K562 (cell line): ENCODE data around the gene DDR2. TPM values are rescaled to one million over a fixed set of nuclear protein-coding genes. Genes with fewer than 3 reads are reported as not detected.
"Not testable (repeated sequence)": the region's sequence is repeated elsewhere in the genome, so short reads cannot be mapped to it uniquely, and the experiment has no call there.

Source experiments
- ATAC-seq: fragments of 200-7000 bp; cut with Tn5 transposase; 3 replicates; pipeline ENCODE4 v1.9.1; 2020; ENCODE audit warnings: moderate library complexity
- BruUV-seq: library from RNA; stranded (reverse); fragments of 400-500 nt; replicated peaks from 2 replicates; lab custom pipeline; 2021; lab: Mats Ljungman, UMichigan
- CTCF ChIA-PET: fragments of 300-600 bp; formaldehyde crosslinking; extraction: SDS; loops from one replicate; lab custom pipeline; 2021; ENCODE audit warnings: low intra/inter-chr PET ratio; lab: Yijun Ruan, JAX
- POLR2A ChIA-PET: fragments of 300-600, 350-650 bp; sonication (Branson Sonifier 250); formaldehyde crosslinking; extraction: SDS; loops from one replicate; lab custom pipeline; 2021; ENCODE audit warnings: antibody characterized with exemption, inconsistent platforms; lab: Yijun Ruan, JAX
- DNase-seq, 4 experiments: peaks; one replicate each; pipeline versions ENCODE4 v3.0.0 to v3.0.0-alpha.2; 2011 to 2018; ENCODE audit warnings: low spot score in 3 of 4, mixed read lengths in 3 of 4; ENCODE audit errors: extremely low read depth in 1 of 4
- FAIRE-seq: peaks from 2 replicates; lab custom pipeline; 2011; peaks lifted over from hg19 to GRCh38; lab: Jason Lieb, UNC
- H2AFZ ChIP-seq: 2 replicates; pipeline ENCODE4 v1.6.0; 2011; ENCODE audit warnings: low read depth, low read length, control low read depth, inconsistent platforms
- H3K27ac ChIP-seq: fragments of 200-600 bp; 3 replicates; pipeline ENCODE4 v1.8.0; 2011; ENCODE audit warnings: low read depth, mild to moderate bottlenecking, control low read depth, inconsistent platforms, low read length, moderate library complexity, mixed read lengths; ENCODE audit errors: extremely low read depth
- H3K27me3 ChIP-seq, 2 experiments: fragments of 300-600 bp in 1 of 2; 2 replicates in 1 of 2; 3 replicates in 1 of 2; pipeline versions ENCODE4 v1.6.0 to v1.8.0; 2011; ENCODE audit warnings: inconsistent platforms in 2 of 2, low read length in 2 of 2, mild to moderate bottlenecking in 1 of 2, mixed read lengths in 1 of 2, moderate library complexity in 1 of 2; ENCODE audit not compliant: control insufficient read depth in 2 of 2, insufficient read depth in 2 of 2
- H3K36me3 ChIP-seq: fragments of 300-600 bp; 3 replicates; pipeline ENCODE4 v1.8.0; 2011; ENCODE audit warnings: mild to moderate bottlenecking, low read length, inconsistent platforms; ENCODE audit not compliant: control insufficient read depth, insufficient read depth
- H3K4me1 ChIP-seq, 2 experiments: fragments of 200-600 bp in 1 of 2; replicated peaks in 1 of 2; 2 replicates in 1 of 2; 3 replicates in 1 of 2; pipeline versions ENCODE4 v1.5.1 to v1.8.0; 2011; ENCODE audit warnings: inconsistent platforms in 2 of 2, low read length in 2 of 2, mild to moderate bottlenecking in 1 of 2, mixed read lengths in 1 of 2, moderate library complexity in 1 of 2; ENCODE audit not compliant: control insufficient read depth in 2 of 2, insufficient read depth in 2 of 2
- H3K4me2 ChIP-seq: 2 replicates; pipeline ENCODE4 v1.6.1; 2011; ENCODE audit warnings: low read length, control low read depth, inconsistent platforms, mixed read lengths; ENCODE audit not compliant: insufficient read depth
- H3K4me3 ChIP-seq: fragments of 200-600 bp; sonication (generic), shearing (Covaris generic); 2 replicates; pipeline ENCODE4 v1.5.1; 2016; ENCODE audit warnings: control low read depth, inconsistent platforms
- H3K79me2 ChIP-seq: fragments of 200-600 bp; 3 replicates; pipeline ENCODE4 v1.8.0; 2011; ENCODE audit warnings: low read length, inconsistent platforms; ENCODE audit not compliant: control insufficient read depth, insufficient read depth
- H3K9ac ChIP-seq, 2 experiments: 2 replicates each; pipeline versions ENCODE4 v1.6.0 to v1.6.1; 2011; ENCODE audit warnings: low read depth in 2 of 2, low read length in 2 of 2, control low read depth in 1 of 2, inconsistent platforms in 1 of 2, mild to moderate bottlenecking in 1 of 2, mixed read lengths in 1 of 2; ENCODE audit not compliant: insufficient read depth in 1 of 2
- H3K9me1 ChIP-seq: one replicate; pipeline ENCODE4 v1.6.0; 2011; ENCODE audit warnings: inconsistent platforms, mild to moderate bottlenecking, low read length, moderate library complexity; ENCODE audit not compliant: control insufficient read depth, insufficient read depth
- H3K9me3 ChIP-seq: replicated peaks from 2 replicates; pipeline ENCODE4 v1.5.1; 2011; ENCODE audit warnings: low read depth, low read length, inconsistent platforms; ENCODE audit not compliant: control insufficient read depth, insufficient read depth
- H4K20me1 ChIP-seq: replicated peaks from 2 replicates; pipeline ENCODE4 v1.6.1; 2011; ENCODE audit warnings: low read length, inconsistent platforms, mixed read lengths; ENCODE audit not compliant: control insufficient read depth, insufficient read depth
- RAD21 ChIP-seq, 2 experiments: fragments of 250-450 bp in 1 of 2; fragments of 450-650 bp in 1 of 2; sonication (Bioruptor Pico) in 1 of 2; formaldehyde crosslinking in 1 of 2; IDR thresholded peaks in 1 of 2; conservative IDR thresholded peaks in 1 of 2; 2 replicates each; pipeline versions ENCODE4 v1.4.0 to v1.8.0; 2020 to 2022; ENCODE audit warnings: mild to moderate bottlenecking in 2 of 2, moderate library complexity in 1 of 2
- WGBS: fragments of 100-300 bp; shearing (Covaris generic); methylation state at CpG from one replicate; pipeline ENCODE4 v1.1.6; 2016; ENCODE audit warnings: low coverage, mixed read lengths; ENCODE audit not compliant: insufficient coverage; ENCODE audit errors: missing lambda C conversion rate; 5-methylcytosine and 5-hydroxymethylcytosine counted together
- in situ Hi-C: fragments of 300-500 bp; cut with MboI; formaldehyde crosslinking; loops from 4 replicates; pipeline ENCODE4 v1.15.0; 2018; ENCODE audit warnings: inconsistent platforms, mixed read lengths
- intact Hi-C: fragments of 100-400 bp; cut with micrococcal nuclease; formaldehyde crosslinking; loops from 2 replicates; pipeline ENCODE4 v1.14.2; 2022
- polyA plus RNA-seq, 8 experiments: library from polyadenylated mRNA; depleted of rRNA in 4 of 8; stranded (reverse) in 5 of 8; unstranded in 3 of 8; fragments of >200 nt; fragmentation: Nextera tagmentation in 2 of 8; fragmentation: Illumina TruSeq in 1 of 8; extraction: Ambion mirVana in 2 of 8; extraction: Trizol in 1 of 8; gene quantifications; 2 replicates each; pipeline versions ENCODE4 v1.2.1 to v1.2.3, GENCODE V29; 2011 to 2014; ENCODE audit warnings: inconsistent platforms in 1 of 8, missing spikeins in 1 of 8
- total RNA-seq, 7 experiments: library from RNA; depleted of rRNA in 6 of 7; stranded (reverse); fragments of >200 nt in 6 of 7; fragmentation: Illumina TruSeq in 2 of 7; extraction: Trizol in 2 of 7; gene quantifications; 2 replicates each; pipeline versions ENCODE4 v1.2.1 to v1.2.3, GENCODE V29; 2011 to 2021; ENCODE audit warnings: low replicate concordance in 1 of 7

Gene DDR2
- total and polyA plus RNA-seq, 9 of the 15 experiments (the other 6 are each of a cell fraction or from before 2014, with no cell fraction given), result 0.36 to 2.0 (median 1.1) TPM

GRCh38 chr1:162799995-162800830 is 167.9 kb downstream of the DDR2 start (continued):
- peak; percentile 90 to 97 for TF ChIP-seq RAD21 (CRISPR knock-in tag; conservative IDR thresholded peaks at IDR 0.05 in 1 of 2, IDR thresholded peaks at IDR 0.05 in 1 of 2)

- H3K9ac ChIP-seq, H3K9me1 ChIP-seq, BruUV-seq, H3K9me3 ChIP-seq, H4K20me1 ChIP-seq, H3K79me2 ChIP-seq, CTCF ChIA-PET, FAIRE-seq, H3K4me3 ChIP-seq, DNase-seq, H3K27ac ChIP-seq, H3K27me3 ChIP-seq, H3K4me2 ChIP-seq, H3K4me1 ChIP-seq, ATAC-seq, H2AFZ ChIP-seq, POLR2A ChIA-PET, intact Hi-C loops: not testable (repeated sequence)
- no CpG with 5 or more reads among the region's 2 CpGs for WGBS
- in situ Hi-C loops, result loop anchor here (10.0 kb wide), 1 partner anchor 183 kb away; no protein-coding TSS in a partner anchor
- H3K36me3 ChIP-seq, result peaks cover 11% of the 10 kb centered on the region; the same call in 2 of the 3 replicates
These were observed 175.2 kb downstream of the DDR2 start for GRCh38 chr1:162807503-162807902.

GRCh38 chr1:162812357-162812756 is 180.1 kb downstream of the DDR2 start:
- H3K9me1 ChIP-seq, H3K9me3 ChIP-seq, H3K4me3 ChIP-seq, CTCF ChIA-PET, intact Hi-C loops, H3K9ac ChIP-seq, H3K4me2 ChIP-seq, H3K79me2 ChIP-seq, H3K27ac ChIP-seq, H3K4me1 ChIP-seq, H2AFZ ChIP-seq, FAIRE-seq, H4K20me1 ChIP-seq, ATAC-seq, H3K27me3 ChIP-seq, DNase-seq, H3K36me3 ChIP-seq, POLR2A ChIA-PET, in situ Hi-C loops: not testable (repeated sequence)
- TSS peak; percentile 41 for BruUV-seq
- 78% methylated on average over 2 of the region's 2 CpGs for WGBS

- DNase-seq, H3K27ac ChIP-seq, intact Hi-C loops, H3K9ac ChIP-seq, ATAC-seq, CTCF ChIA-PET, FAIRE-seq, H3K36me3 ChIP-seq, H3K4me2 ChIP-seq, BruUV-seq, H2AFZ ChIP-seq, H3K9me3 ChIP-seq, H3K4me1 ChIP-seq, POLR2A ChIA-PET, H4K20me1 ChIP-seq, H3K79me2 ChIP-seq, H3K9me1 ChIP-seq, in situ Hi-C loops, H3K4me3 ChIP-seq: not testable (repeated sequence)
- peaks cover 8 to 11% of the 10 kb centered on the region in 2 experiments; a peak in 4 of 5 replicates for H3K27me3 ChIP-seq
- WGBS, result 5% methylated on average over 2 of the region's 2 CpGs
These were observed 185.9 kb downstream of the DDR2 start for GRCh38 chr1:162818136-162818535.
